ENCODE results near the gene HERC3. TPM values are rescaled to one million over a fixed set of nuclear protein-coding genes. Genes with fewer than 3 reads are reported as not detected.

HERC3 gene
- total RNA-seq, 1 experiment from 2014 or later: 2.3 TPM

GRCh38 chr4:88747351-88747750 is 155.1 kb downstream of the HERC3 start:
- no peak for DNase-seq (ENCODE audit: low read depth)

GRCh38 chr4:88750369-88750768 is 158.1 kb downstream of the HERC3 start:
- no peak for DNase-seq (ENCODE audit: low read depth)

DNA sequence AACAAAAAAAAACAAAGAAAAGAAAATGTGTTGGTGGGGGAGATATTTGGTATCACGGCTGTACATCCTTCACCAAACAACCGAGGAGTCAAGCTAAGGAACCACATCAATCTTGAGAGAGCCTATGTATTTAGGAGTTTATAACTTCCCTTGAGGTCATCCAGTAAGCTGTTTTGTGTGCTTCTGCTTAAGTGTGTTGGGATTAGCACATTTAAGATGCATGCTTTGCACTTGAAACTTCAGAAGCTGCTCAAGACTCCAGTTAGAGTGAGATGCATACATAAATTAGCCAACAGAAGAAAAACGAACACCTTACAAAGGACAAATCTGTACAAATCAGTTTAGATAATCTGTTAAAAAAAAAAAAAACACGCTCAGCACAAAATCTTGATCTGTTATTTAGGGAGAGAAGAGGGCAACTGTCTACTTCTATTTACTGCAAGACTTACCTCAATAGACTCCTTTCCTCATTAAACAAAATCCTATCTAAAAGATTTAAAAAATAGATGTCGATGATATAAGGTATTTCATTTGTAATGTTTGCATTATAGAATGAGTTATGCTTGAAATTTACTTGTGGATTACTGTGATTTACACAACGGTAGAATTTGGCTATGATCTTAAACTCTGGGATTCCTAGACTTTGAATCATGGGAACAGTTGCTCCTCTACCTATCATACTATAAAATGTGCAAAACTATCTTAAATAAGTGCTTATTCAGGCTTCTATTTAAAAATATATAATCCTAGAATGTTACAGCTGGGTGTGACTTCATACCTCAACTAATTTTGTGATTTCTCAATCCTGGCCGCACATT is 159.2 kb downstream of the HERC3 start:
- no peak for DNase-seq (ENCODE audit: low read depth)

- no peak for DNase-seq (ENCODE audit: low read depth)
These were observed 159.8 kb downstream of the HERC3 start for GRCh38 chr4:88752076-88752463.

- DNase-seq (ENCODE audit: low read depth): no peak
These were observed 160.5 kb downstream of the HERC3 start for GRCh38 chr4:88752754-88753153.

DNA sequence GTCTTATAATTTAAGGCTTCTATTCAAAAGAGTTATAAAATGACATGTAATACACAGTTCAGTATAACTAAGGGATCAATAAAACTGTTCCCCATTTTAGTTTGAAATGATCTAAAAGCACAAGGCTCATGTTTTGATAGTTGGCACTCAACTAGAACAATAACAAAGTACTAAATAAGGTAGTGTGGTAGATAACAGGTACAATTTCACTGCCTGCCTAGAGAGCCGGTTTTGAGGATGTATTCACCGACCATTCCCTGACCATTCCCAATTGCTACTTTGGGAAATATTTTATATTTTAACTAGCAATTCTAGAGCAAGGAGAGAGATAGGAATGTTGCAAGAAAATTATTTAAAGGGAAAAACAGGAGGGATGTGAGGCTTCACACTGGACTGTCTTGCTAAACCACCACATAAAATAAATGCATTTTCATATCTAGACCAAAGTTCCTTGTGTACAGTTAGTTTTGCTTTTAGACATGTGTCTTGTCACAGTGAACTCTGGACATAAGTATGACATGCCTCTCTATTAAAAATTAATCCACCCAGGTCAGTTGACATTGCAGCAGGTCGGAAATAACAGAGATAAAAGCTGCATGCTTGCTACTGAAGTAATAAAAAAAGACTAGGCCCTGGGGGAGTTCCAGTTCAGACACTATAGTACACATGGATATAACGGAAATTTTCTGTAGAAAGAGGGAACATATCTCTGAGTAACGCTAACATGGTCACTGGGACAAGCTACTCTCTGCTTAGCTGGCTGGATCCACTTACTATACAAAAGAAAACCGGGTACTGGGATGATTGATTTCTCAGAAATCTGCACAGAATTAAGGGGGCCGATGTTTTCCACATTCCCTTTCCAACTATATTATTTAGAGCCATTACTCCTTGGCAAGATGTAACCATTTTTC is 161.6 kb downstream of the HERC3 start:
- DNase-seq (ENCODE audit: low read depth): no peak

DNA sequence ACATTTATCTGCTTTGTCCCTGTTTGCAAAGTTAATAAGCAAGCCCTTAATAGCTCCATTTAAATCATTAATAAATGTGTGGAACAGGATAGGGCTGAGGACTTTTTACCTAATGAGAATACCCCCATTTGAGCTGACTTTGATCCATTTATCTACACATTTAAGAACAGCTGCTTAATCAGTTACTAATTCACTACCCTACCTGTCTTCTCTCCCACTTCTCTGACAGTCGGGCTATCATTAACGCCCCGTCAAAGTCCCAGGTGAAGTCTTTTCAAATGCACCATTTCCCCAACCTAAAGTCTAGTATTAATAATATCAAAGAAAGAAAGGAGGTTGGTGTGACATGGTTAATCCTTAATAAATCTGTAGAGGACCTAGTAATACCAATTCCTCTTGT is 162.5 kb downstream of the HERC3 start:
- DNase-seq (ENCODE audit: low read depth): no peak

- no peak for DNase-seq (ENCODE audit: low read depth)
These were observed 163.2 kb downstream of the HERC3 start for GRCh38 chr4:88755454-88755853.

DNA sequence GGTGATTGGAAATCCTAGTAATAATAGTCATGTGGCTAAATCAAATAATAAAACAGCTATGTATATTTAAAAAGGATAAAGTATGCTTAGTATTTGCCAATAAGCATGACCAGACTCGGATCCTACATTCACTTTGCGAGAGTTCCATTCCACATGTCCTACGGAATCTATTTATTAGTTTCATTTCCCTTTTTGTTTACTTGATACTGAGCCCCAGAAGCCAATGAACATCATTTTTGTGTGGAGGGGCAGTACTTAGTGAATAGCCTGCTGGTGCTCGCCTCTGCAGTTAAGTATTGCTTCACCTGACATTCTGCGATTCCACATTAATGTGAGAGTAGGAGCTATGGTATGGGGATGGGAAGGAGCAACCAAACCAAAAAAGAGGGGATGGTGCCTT is 163.9 kb downstream of the HERC3 start:
- no peak for DNase-seq (ENCODE audit: low read depth)

DNA sequence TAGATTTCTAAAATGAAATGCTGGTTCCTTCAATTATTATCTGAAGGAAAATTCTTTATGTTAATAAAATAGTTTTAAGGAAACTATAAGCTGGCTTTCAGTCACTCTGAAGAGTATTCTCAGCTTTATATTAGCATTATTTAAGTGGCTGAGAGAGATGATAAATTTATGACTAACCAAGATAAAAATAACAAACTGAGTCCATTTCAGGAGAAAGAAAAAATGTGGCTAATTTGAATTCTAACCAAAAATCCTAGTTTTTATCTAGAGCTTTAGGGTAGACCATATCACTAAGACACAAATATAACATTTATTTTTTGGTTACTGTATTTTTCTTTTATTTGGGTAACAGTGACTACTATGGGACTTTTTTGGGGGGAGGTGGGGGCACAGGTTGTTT is 164.8 kb downstream of the HERC3 start:
- DNase-seq (ENCODE audit: low read depth): no peak

GRCh38 chr4:88757776-88758175 is 165.5 kb downstream of the HERC3 start:
- DNase-seq (ENCODE audit: low read depth): no peak

Other genes starting within 250 kb of the HERC3 start
- 3.4 and 5.8 TPM in 2 replicates for gene HERC6, start 213.6 kb upstream of the HERC3 start, total RNA-seq (2014; rRNA removed; shearing (Covaris generic))
- gene HERC5, start 135.4 kb upstream of the HERC3 start, total RNA-seq (2014; rRNA removed; shearing (Covaris generic)): 11.5 and 12.0 TPM in 2 replicates
- 60.3 and 70.3 TPM in 2 replicates for gene PYURF, start 68.7 kb upstream of the HERC3 start, total RNA-seq (2014; rRNA removed; shearing (Covaris generic))
- 2.4 and 4.7 TPM in 2 replicates for gene NAP1L5, start 105.3 kb downstream of the HERC3 start, total RNA-seq (2014; rRNA removed; shearing (Covaris generic))